ENCODE measurements around the gene CEP41.

DNA sequence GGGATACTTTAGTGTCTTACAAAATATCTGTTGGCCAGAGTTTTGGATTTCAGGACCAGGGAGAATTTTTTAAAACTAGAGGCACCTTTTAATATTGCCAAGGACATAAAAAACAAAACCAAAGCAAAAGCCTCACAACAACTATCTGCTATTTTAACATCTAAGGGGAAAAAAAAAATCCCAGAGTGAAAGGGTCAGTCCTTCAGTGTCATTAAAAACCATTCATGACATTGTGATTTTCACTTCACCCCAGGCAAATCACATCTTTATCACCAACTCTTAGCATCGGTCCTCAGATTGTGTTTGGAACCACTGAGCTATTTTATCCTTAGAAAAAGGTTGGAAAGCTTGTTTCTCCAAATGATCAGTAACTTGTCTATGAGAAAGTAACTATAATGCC is 10.7 kb downstream of the CEP41 start:
- no peak for TF ChIP-seq POLR2A (IDR thresholded peaks at IDR 0.05)
- TF ChIP-seq, protein P1, sequence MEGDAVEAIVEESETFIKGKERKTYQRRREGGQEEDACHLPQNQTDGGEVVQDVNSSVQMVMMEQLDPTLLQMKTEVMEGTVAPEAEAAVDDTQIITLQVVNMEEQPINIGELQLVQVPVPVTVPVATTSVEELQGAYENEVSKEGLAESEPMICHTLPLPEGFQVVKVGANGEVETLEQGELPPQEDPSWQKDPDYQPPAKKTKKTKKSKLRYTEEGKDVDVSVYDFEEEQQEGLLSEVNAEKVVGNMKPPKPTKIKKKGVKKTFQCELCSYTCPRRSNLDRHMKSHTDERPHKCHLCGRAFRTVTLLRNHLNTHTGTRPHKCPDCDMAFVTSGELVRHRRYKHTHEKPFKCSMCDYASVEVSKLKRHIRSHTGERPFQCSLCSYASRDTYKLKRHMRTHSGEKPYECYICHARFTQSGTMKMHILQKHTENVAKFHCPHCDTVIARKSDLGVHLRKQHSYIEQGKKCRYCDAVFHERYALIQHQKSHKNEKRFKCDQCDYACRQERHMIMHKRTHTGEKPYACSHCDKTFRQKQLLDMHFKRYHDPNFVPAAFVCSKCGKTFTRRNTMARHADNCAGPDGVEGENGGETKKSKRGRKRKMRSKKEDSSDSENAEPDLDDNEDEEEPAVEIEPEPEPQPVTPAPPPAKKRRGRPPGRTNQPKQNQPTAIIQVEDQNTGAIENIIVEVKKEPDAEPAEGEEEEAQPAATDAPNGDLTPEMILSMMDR (IDR thresholded peaks at IDR 0.05), result no peak

All from lower leg skin (tissue), 3 donors.